Activated CD8-positive, alpha-beta T cell treated with anti-CD3 and anti-CD28 coated beads, Interleukin-2, amount 10 ng/mL, durations not matched to agents 7 days and 5 days (primary cell): Measurements from ENCODE around the gene ZNF44. TPM values are rescaled to one million over a fixed set of nuclear protein-coding genes. Genes with fewer than 3 reads are reported as not detected.

Experiments
- ATAC-seq: fragments of 150-1000 bp; cut with Tn5 transposase; one replicate; pipeline ENCODE4 v1.10.0; 2021; ENCODE audit warnings: moderate library complexity
- CTCF ChIA-PET: fragments of 350-600 bp; sonication (Branson Sonifier 250); formaldehyde crosslinking; loops from one replicate; lab custom pipeline; 2021; ENCODE audit warnings: antibody characterized with exemption; lab: Charles Lee
- POLR2A ChIA-PET: fragments of 350-600 bp; sonication (Branson Sonifier 250); formaldehyde crosslinking; loops from one replicate; lab custom pipeline; 2021; ENCODE audit warnings: antibody characterized with exemption; lab: Charles Lee
- DNase-seq: peaks from one replicate; pipeline ENCODE4 v3.0.0-alpha.2; 2020
- H3K27ac Mint-ChIP-seq: one replicate; pipeline ENCODE4 v1.8.0; 2021; ENCODE audit warnings: mild to moderate bottlenecking, mixed read lengths
- H3K27me3 Mint-ChIP-seq: one replicate; pipeline ENCODE4 v1.8.0; 2021; ENCODE audit warnings: low read depth, mixed read lengths
- H3K36me3 Mint-ChIP-seq: one replicate; pipeline ENCODE4 v1.8.0; 2021; ENCODE audit warnings: low read depth, mixed read lengths
- H3K4me1 Mint-ChIP-seq: one replicate; pipeline ENCODE4 v1.8.0; 2021; ENCODE audit warnings: low read depth, mixed read lengths
- H3K4me3 Mint-ChIP-seq: one replicate; pipeline ENCODE4 v1.8.0; 2021; ENCODE audit warnings: mild to moderate bottlenecking, mixed read lengths
- H3K9me3 Mint-ChIP-seq: one replicate; pipeline ENCODE4 v1.8.0; 2022; ENCODE audit warnings: mixed read lengths; ENCODE audit not compliant: insufficient read depth
- total RNA-seq, 2 experiments: library from RNA; stranded (reverse); gene quantifications; one replicate each; pipeline ENCODE4 v1.2.3, GENCODE V29; 2021

The ZNF44 gene
- total RNA-seq, 2 experiments from 2014 or later: 9.8 to 11.6 TPM

GRCh38 chr19:12289790-12290065 is 5.0 kb downstream of the ZNF44 start:
- Mint-ChIP-seq H3K4me1 (peaks cover 44% of the 10 kb centered on the region), H3K27ac (peak overlapping the region; percentile 84), H3K4me3 (peak overlapping the region; percentile 19), H3K36me3 (peaks cover 58% of the 10 kb centered on the region), H3K9me3 (peaks cover 9% of the 10 kb centered on the region), H3K27me3 (no peaks in the 10 kb centered on the region)
- ChIA-PET CTCF (interaction anchor here (0.6 kb wide), 1 partner anchor 554 kb away, joined by 3 read pairs; no protein-coding TSS in a partner anchor), POLR2A (interaction anchor here (0.8 to 3.4 kb wide), 4 partner anchors 43 to 391 kb away, joined by 3 to 17 read pairs (median 4); partner anchors contain the start of genes DHPS, ZNF136, ZNF442 and ZNF563)
- DNase-seq: no peak
- ATAC-seq: no peak

GRCh38 chr19:12287958-12288500 is 6.7 kb downstream of the ZNF44 start:
- Mint-ChIP-seq H3K27ac (no peak overlapping the region), H3K36me3 (peaks cover 57% of the 10 kb centered on the region)

GRCh38 chr19:12284631-12285030 is 10.1 kb downstream of the ZNF44 start:
- ATAC-seq: no peak
- Mint-ChIP-seq H3K4me1 (peaks cover 17% of the 10 kb centered on the region), H3K27ac (no peak overlapping the region), H3K27me3 (no peaks in the 10 kb centered on the region), H3K36me3 (peaks cover 63% of the 10 kb centered on the region), H3K4me3 (no peak overlapping the region), H3K9me3 (peaks cover 20% of the 10 kb centered on the region)
- POLR2A ChIA-PET: no interaction called here
- DNase-seq: no peak
- CTCF ChIA-PET: no interaction called here

More at GRCh38 chr19:12287958-12288500, 6.7 kb downstream of the ZNF44 start:
- no peak overlapping the region for H3K4me3 Mint-ChIP-seq
- ATAC-seq (no peak), DNase-seq (no peak)
- ChIA-PET CTCF (interaction anchor here (0.8 kb wide), 1 partner anchor 490 kb away, joined by 3 read pairs; the partner anchor contains the start of gene ZNF491), POLR2A (interaction anchor here (3.4 kb wide), 1 partner anchor 44 kb away, joined by 17 read pairs; the partner anchor contains the start of gene ZNF563)
- H3K27me3 Mint-ChIP-seq: no peaks in the 10 kb centered on the region
- H3K4me1 Mint-ChIP-seq: peaks cover 36% of the 10 kb centered on the region
- peaks cover 9% of the 10 kb centered on the region for H3K9me3 Mint-ChIP-seq

GRCh38 chr19:12284226-12284625 is 10.5 kb downstream of the ZNF44 start:
- no peak for ATAC-seq
- no peaks in the 10 kb centered on the region for H3K27me3 Mint-ChIP-seq
- no peak for DNase-seq
- ChIA-PET CTCF (interaction anchor here (0.5 kb wide), 1 partner anchor 1195 kb away, joined by 3 read pairs; no protein-coding TSS in a partner anchor), POLR2A (no interaction called here)
- no peak overlapping the region for H3K27ac Mint-ChIP-seq
- peaks cover 13% of the 10 kb centered on the region for H3K4me1 Mint-ChIP-seq
- H3K9me3 Mint-ChIP-seq: peaks cover 24% of the 10 kb centered on the region
- H3K36me3 Mint-ChIP-seq: peaks cover 65% of the 10 kb centered on the region
- no peak overlapping the region for H3K4me3 Mint-ChIP-seq

- peaks cover 60% of the 10 kb centered on the region for H3K9me3 Mint-ChIP-seq
- ChIA-PET CTCF (no interaction called here), POLR2A (no interaction called here)
- DNase-seq: no peak
- ATAC-seq: no peak
- no peaks in the 10 kb centered on the region for H3K4me1 Mint-ChIP-seq
- no peak overlapping the region for H3K4me3 Mint-ChIP-seq
- H3K36me3 Mint-ChIP-seq: peaks cover 77% of the 10 kb centered on the region
- no peaks in the 10 kb centered on the region for H3K27me3 Mint-ChIP-seq
- H3K27ac Mint-ChIP-seq: no peak overlapping the region
These were observed 16.0 kb downstream of the ZNF44 start for GRCh38 chr19:12278713-12279112.

GRCh38 chr19:12272980-12273901 is 21.4 kb downstream of the ZNF44 start:
- ChIA-PET POLR2A (no interaction called here), CTCF (no interaction called here)
- Mint-ChIP-seq H3K27me3 (no peaks in the 10 kb centered on the region), H3K9me3 (peaks cover 50% of the 10 kb centered on the region), H3K4me1 (no peaks in the 10 kb centered on the region), H3K27ac (no peak overlapping the region), H3K36me3 (peaks cover 79% of the 10 kb centered on the region), H3K4me3 (no peak overlapping the region)
- ATAC-seq (no peak), DNase-seq (no peak)

GRCh38 chr19:12272386-12272785 is 22.3 kb downstream of the ZNF44 start:
- Mint-ChIP-seq H3K27me3 (no peaks in the 10 kb centered on the region), H3K27ac (no peak overlapping the region), H3K36me3 (peaks cover 73% of the 10 kb centered on the region), H3K9me3 (peaks cover 43% of the 10 kb centered on the region), H3K4me3 (no peak overlapping the region), H3K4me1 (no peaks in the 10 kb centered on the region)
- ChIA-PET CTCF (no interaction called here), POLR2A (interaction anchor here (0.6 kb wide), 1 partner anchor 69 kb away, joined by 3 read pairs; no protein-coding TSS in a partner anchor)
- ATAC-seq: no peak
- DNase-seq: no peak

- ChIA-PET CTCF (no interaction called here), POLR2A (no interaction called here)
- Mint-ChIP-seq H3K4me3 (no peak overlapping the region), H3K27me3 (no peaks in the 10 kb centered on the region), H3K9me3 (peaks cover 43% of the 10 kb centered on the region), H3K27ac (no peak overlapping the region), H3K36me3 (peaks cover 58% of the 10 kb centered on the region), H3K4me1 (no peaks in the 10 kb centered on the region)
- ATAC-seq: no peak
- DNase-seq: no peak
These were observed 23.8 kb downstream of the ZNF44 start for GRCh38 chr19:12270854-12271253.

- CTCF ChIA-PET: no interaction called here
- H3K4me3 Mint-ChIP-seq: no peak overlapping the region
- ATAC-seq (no peak), DNase-seq (no peak)
- H3K27ac Mint-ChIP-seq: no peak overlapping the region
- peaks cover 24% of the 10 kb centered on the region for H3K36me3 Mint-ChIP-seq
- peaks cover 26% of the 10 kb centered on the region for H3K9me3 Mint-ChIP-seq
- H3K4me1 Mint-ChIP-seq: no peaks in the 10 kb centered on the region
- POLR2A ChIA-PET: no interaction called here
- no peaks in the 10 kb centered on the region for H3K27me3 Mint-ChIP-seq
These were observed 28.6 kb downstream of the ZNF44 start for GRCh38 chr19:12265921-12266704.

GRCh38 chr19:12261554-12261953 is 33.1 kb downstream of the ZNF44 start:
- Mint-ChIP-seq H3K4me3 (no peak overlapping the region), H3K4me1 (no peaks in the 10 kb centered on the region), H3K36me3 (peaks cover 7% of the 10 kb centered on the region), H3K9me3 (peaks cover 35% of the 10 kb centered on the region), H3K27me3 (no peaks in the 10 kb centered on the region), H3K27ac (no peak overlapping the region)
- DNase-seq (no peak), ATAC-seq (no peak)
- ChIA-PET POLR2A (no interaction called here), CTCF (no interaction called here)

GRCh38 chr19:12260861-12261260 is 33.8 kb downstream of the ZNF44 start:
- peaks cover 7% of the 10 kb centered on the region for H3K36me3 Mint-ChIP-seq
- H3K27ac Mint-ChIP-seq: no peak overlapping the region

More at GRCh38 chr19:12260861-12261260, 33.8 kb downstream of the ZNF44 start:
- Mint-ChIP-seq H3K4me3 (no peak overlapping the region), H3K9me3 (peaks cover 37% of the 10 kb centered on the region), H3K4me1 (no peaks in the 10 kb centered on the region), H3K27me3 (no peaks in the 10 kb centered on the region)
- POLR2A ChIA-PET: no interaction called here
- ATAC-seq (no peak), DNase-seq (no peak)
- CTCF ChIA-PET: no interaction called here
